ENCODE results near the gene SLC6A11. TPM values are rescaled to one million over a fixed set of nuclear protein-coding genes. Genes with fewer than 3 reads are reported as not detected.

The SLC6A11 gene
- total RNA-seq, 1 experiment from 2014 or later = not detected

DNA sequence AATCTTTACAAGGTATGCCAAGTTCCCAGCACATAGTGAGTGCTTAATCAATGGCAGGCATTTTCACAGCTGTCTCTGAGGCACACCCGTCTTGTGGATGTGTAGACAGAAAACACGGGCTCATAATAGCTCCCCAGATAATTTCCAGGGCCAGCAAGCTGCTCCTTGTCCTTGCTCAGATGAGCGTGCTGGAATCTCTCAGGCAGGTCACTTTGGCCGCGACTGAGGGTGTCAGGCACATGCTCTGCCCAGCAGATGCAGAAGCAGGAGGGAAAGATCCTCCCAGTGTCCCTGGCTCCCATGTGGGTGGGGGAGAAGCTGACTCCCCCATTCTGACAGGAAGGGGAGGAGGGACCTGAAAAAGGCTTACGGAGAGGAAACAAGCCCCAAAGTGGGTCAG lies 141.0 kb downstream of the SLC6A11 start:
- CTCF ChIA-PET = no interaction called here
- no TSS peak for BruUV-seq (replicated peaks)
- intact Hi-C loops (cut with micrococcal nuclease; ENCODE audit: unreplicated experiment) = no loop called here
- Histone ChIP-seq H3K9me3 (ENCODE audit: low read depth, low read length, poor library complexity, severe bottlenecking) (no peaks in the 10 kb centered on the region), H3K27ac (ENCODE audit: low read depth, low read length, poor library complexity, severe bottlenecking) (no peak overlapping the region), H3K4me1 (ENCODE audit: insufficient read depth, low read length, poor library complexity, severe bottlenecking) (no peaks in the 10 kb centered on the region), H3K4me3 (ENCODE audit: low read depth, low read length, poor library complexity, severe bottlenecking) (no peak overlapping the region), H3K36me3 (ENCODE audit: insufficient read depth, low read length, poor library complexity, severe bottlenecking) (no peaks in the 10 kb centered on the region), H3K27me3 (replicated peaks; ENCODE audit: insufficient read depth, low read depth, low read length, poor library complexity) (no peaks in the 10 kb centered on the region)
- TF ChIP-seq EZH2 (IDR thresholded peaks at IDR 0.05; ENCODE audit: borderline replicate concordance, low read depth, low read length, poor library complexity, severe bottlenecking) = no peak
- TF ChIP-seq, protein P1, sequence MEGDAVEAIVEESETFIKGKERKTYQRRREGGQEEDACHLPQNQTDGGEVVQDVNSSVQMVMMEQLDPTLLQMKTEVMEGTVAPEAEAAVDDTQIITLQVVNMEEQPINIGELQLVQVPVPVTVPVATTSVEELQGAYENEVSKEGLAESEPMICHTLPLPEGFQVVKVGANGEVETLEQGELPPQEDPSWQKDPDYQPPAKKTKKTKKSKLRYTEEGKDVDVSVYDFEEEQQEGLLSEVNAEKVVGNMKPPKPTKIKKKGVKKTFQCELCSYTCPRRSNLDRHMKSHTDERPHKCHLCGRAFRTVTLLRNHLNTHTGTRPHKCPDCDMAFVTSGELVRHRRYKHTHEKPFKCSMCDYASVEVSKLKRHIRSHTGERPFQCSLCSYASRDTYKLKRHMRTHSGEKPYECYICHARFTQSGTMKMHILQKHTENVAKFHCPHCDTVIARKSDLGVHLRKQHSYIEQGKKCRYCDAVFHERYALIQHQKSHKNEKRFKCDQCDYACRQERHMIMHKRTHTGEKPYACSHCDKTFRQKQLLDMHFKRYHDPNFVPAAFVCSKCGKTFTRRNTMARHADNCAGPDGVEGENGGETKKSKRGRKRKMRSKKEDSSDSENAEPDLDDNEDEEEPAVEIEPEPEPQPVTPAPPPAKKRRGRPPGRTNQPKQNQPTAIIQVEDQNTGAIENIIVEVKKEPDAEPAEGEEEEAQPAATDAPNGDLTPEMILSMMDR (conservative IDR thresholded peaks at IDR 0.05; ENCODE audit: low read depth, low read length) = no peak
- no peak for DNase-seq (ENCODE audit: low spot score)
- POLR2A ChIA-PET (ENCODE audit: low non-redundant PET) = no interaction called here

DNA sequence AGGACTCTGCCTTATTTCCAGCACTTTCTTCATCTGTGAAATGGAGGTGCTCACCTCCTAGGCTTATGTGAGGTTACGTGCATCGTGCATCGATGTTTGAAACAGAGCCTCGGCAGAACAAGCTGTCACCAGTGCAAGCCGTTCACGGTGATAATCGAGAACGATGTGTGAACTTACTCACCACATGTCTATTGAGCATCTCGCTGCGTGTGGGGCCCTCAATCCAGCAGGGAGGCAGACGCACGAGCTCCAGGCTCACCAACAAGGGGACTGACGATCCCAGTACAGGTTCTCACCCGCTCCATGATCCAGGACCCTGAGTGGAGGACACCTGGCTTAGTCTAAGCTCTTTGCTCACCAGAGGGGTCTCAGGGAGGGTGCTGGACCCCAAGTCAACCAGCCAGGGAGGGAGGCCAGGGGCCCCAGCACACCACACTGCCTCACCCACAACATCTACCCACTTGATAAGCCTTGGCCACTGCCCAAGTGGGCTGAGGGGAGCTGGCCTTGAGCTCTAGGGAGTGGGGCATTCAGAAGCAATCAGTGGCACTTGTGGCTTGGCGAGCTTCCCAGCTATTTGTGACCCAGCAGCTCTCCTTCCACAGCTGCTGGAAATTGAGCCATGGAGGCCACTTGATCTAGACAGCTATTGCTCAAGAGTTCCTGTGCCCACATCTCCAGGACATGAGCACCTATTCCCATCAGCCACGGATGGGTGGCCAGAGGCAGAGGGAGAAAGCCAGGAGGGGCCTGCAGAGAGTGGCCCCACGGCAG lies 142.1 kb downstream of the SLC6A11 start:
- Histone ChIP-seq H3K27ac (ENCODE audit: low read depth, low read length, poor library complexity, severe bottlenecking) (no peak overlapping the region), H3K4me1 (ENCODE audit: insufficient read depth, low read length, poor library complexity, severe bottlenecking) (no peaks in the 10 kb centered on the region), H3K9me3 (ENCODE audit: low read depth, low read length, poor library complexity, severe bottlenecking) (no peaks in the 10 kb centered on the region), H3K4me3 (ENCODE audit: low read depth, low read length, poor library complexity, severe bottlenecking) (no peak overlapping the region), H3K27me3 (replicated peaks; ENCODE audit: insufficient read depth, low read depth, low read length, poor library complexity) (no peaks in the 10 kb centered on the region), H3K36me3 (ENCODE audit: insufficient read depth, low read length, poor library complexity, severe bottlenecking) (no peaks in the 10 kb centered on the region)
- peak; percentile 33 for DNase-seq (ENCODE audit: low spot score)
- ChIA-PET POLR2A (ENCODE audit: low non-redundant PET) (no interaction called here), CTCF (no interaction called here)
- BruUV-seq (replicated peaks) = no TSS peak
- no peak for TF ChIP-seq EZH2 (IDR thresholded peaks at IDR 0.05; ENCODE audit: borderline replicate concordance, low read depth, low read length, poor library complexity, severe bottlenecking)
- intact Hi-C loops (cut with micrococcal nuclease; ENCODE audit: unreplicated experiment) = no loop called here

DNA sequence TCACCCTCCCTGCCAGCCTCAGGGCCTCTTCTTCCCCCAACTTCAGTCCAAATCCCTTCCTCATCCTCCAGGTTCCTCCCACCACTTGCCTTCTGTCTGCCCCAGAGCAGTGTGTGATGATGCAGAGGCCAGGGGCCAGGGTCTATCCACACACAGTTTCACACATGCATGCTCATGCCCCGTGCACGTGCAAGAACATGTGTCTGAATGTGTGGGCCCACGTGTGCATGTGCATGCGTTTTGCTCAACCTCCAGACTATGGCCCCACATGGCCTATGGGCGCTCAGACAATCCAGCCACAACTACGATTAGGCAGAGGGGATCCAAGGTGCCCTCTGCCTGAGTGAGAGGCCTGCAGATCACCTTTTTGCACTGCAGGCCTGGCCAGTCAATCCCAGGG lies 144.2 kb downstream of the SLC6A11 start:
- no peaks in the 10 kb centered on the region for H3K36me3 ChIP-seq (ENCODE audit: insufficient read depth, low read length, poor library complexity, severe bottlenecking)
- H3K27ac ChIP-seq (ENCODE audit: low read depth, low read length, poor library complexity, severe bottlenecking) = no peak overlapping the region
- no peaks in the 10 kb centered on the region for H3K4me1 ChIP-seq (ENCODE audit: insufficient read depth, low read length, poor library complexity, severe bottlenecking)
- no peaks in the 10 kb centered on the region for H3K27me3 ChIP-seq (replicated peaks; ENCODE audit: insufficient read depth, low read depth, low read length, poor library complexity)
- CTCF ChIA-PET = no interaction called here
- POLR2A ChIA-PET (ENCODE audit: low non-redundant PET) = no interaction called here
- DNase-seq (ENCODE audit: low spot score) = no peak
- H3K9me3 ChIP-seq (ENCODE audit: low read depth, low read length, poor library complexity, severe bottlenecking) = no peaks in the 10 kb centered on the region
- intact Hi-C loops (cut with micrococcal nuclease; ENCODE audit: unreplicated experiment) = no loop called here
- no TSS peak for BruUV-seq (replicated peaks)
- TF ChIP-seq, protein P1 (conservative IDR thresholded peaks at IDR 0.05; ENCODE audit: low read depth, low read length) = no peak
- H3K4me3 ChIP-seq (ENCODE audit: low read depth, low read length, poor library complexity, severe bottlenecking) = no peak overlapping the region

DNA sequence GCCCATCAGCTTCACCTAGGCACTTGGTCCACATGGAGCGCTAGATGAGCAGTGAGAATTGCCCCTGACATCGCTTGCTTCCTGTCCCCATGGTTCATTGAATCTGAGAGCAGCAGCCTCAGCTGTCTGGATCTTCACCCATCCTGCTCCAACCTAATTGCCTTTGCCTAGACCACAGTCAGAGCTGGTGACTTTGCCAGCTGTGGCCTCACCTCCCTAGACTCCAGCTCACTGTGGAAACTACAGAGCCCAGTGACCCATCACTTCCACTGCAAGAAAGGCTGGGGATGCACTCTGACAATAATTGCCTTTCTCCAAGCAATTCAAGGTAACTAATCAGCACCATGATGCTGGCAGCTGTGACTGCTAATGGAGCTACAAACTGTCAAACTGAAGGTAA lies 145.9 kb downstream of the SLC6A11 start:
- BruUV-seq (replicated peaks) = no TSS peak
- intact Hi-C loops (cut with micrococcal nuclease; ENCODE audit: unreplicated experiment) = no loop called here
- H3K4me3 ChIP-seq (ENCODE audit: low read depth, low read length, poor library complexity, severe bottlenecking) = no peak overlapping the region
- TF ChIP-seq, protein P1 (conservative IDR thresholded peaks at IDR 0.05; ENCODE audit: low read depth, low read length) = no peak
- no peak for TF ChIP-seq EZH2 (IDR thresholded peaks at IDR 0.05; ENCODE audit: borderline replicate concordance, low read depth, low read length, poor library complexity, severe bottlenecking)
- no peaks in the 10 kb centered on the region for H3K27me3 ChIP-seq (replicated peaks; ENCODE audit: insufficient read depth, low read depth, low read length, poor library complexity)
- H3K9me3 ChIP-seq (ENCODE audit: low read depth, low read length, poor library complexity, severe bottlenecking) = no peaks in the 10 kb centered on the region
- ChIA-PET CTCF (interaction anchor here (0.7 kb wide), 1 partner anchor 196 kb away, joined by 4 read pairs; no protein-coding TSS in a partner anchor), POLR2A (ENCODE audit: low non-redundant PET) (no interaction called here)
- no peaks in the 10 kb centered on the region for H3K4me1 ChIP-seq (ENCODE audit: insufficient read depth, low read length, poor library complexity, severe bottlenecking)
- no peak for DNase-seq (ENCODE audit: low spot score)
- no peak overlapping the region for H3K27ac ChIP-seq (ENCODE audit: low read depth, low read length, poor library complexity, severe bottlenecking)
- H3K36me3 ChIP-seq (ENCODE audit: insufficient read depth, low read length, poor library complexity, severe bottlenecking) = no peaks in the 10 kb centered on the region
